ENCODE data around the gene MS4A6A. TPM values are rescaled to one million over a fixed set of nuclear protein-coding genes. Genes with fewer than 3 reads are reported as not detected.

MS4A6A gene, protein sequence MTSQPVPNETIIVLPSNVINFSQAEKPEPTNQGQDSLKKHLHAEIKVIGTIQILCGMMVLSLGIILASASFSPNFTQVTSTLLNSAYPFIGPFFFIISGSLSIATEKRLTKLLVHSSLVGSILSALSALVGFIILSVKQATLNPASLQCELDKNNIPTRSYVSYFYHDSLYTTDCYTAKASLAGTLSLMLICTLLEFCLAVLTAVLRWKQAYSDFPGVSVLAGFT
- total RNA-seq, result 0.40 and 0.65 TPM in 2 replicates

DNA sequence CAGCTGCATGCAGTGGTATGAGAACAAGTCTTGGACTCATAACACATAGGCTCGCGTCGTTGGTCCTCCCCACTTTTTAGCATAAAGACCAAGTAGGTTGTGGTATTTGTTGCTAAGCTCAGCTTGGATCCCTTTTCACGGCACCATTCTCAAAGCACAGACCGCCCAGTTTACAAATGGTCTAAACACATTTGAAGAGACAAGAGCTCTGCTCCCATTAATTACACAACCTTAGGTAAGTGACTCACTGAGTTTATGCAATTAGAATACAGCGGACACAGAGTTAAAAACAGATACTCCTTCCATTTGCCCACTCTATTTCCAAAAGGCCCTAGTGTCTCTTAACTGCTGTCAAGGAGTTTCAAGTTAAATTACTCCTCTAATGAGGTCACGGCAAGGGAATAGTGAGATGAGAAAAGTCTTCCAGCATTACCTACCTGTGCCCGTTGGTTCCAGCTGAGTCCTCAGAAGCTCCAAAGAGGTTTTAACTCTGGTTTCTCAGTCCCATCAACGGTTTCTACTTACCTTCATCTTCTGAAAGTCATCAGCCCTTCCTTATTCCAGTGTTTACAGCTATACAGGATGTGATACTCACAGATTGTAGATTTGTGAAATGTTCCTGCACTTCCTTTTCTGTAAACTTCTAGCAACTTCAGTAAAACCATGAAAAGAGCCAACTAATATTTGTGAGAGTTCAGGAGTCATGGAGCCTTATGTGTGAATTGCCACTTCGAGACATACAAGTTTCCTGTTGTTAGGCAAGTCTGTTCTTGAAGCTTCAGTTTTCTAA lies at the start of gene MS4A6A:
TSS of gene MS4A6A (minus strand) at position 543 of the 790 bp plus-strand sequence. CDS start 1,356 bp downstream, outside the sequence.

Small RNAs within 50 kb of the gene (small RNA-seq; reads per million reads assigned to genes)
- not detected for gene MIR6503

Other genes with a start within 250 kb of the MS4A6A start
- gene OOSP1, start 244.7 kb downstream of the MS4A6A start, total RNA-seq, result not detected in 2 replicates
- not detected in 2 replicates for gene OOSP4A, start 219.1 kb downstream of the MS4A6A start, total RNA-seq
- not detected in 2 replicates for gene OOSP4B, start 165.9 kb downstream of the MS4A6A start, total RNA-seq
- not detected in 2 replicates for gene OOSP2, start 142.7 kb downstream of the MS4A6A start, total RNA-seq
- not detected in 2 replicates for gene MS4A3, start 126.4 kb downstream of the MS4A6A start, total RNA-seq
- gene MS4A2, start 94.4 kb downstream of the MS4A6A start, total RNA-seq, result not detected in 2 replicates
- gene MS4A4E, start 60.1 kb upstream of the MS4A6A start, total RNA-seq, result not detected in 2 replicates
- not detected in 2 replicates for gene MS4A4A, start 97.6 kb upstream of the MS4A6A start, total RNA-seq
- not detected in 2 replicates for gene MS4A6E, start 144.2 kb upstream of the MS4A6A start, total RNA-seq
- gene MS4A7, start 195.4 kb upstream of the MS4A6A start, total RNA-seq, result not detected in 2 replicates
- not detected in 2 replicates for gene MS4A14, start 213.4 kb upstream of the MS4A6A start, total RNA-seq
- not detected in 2 replicates for gene MS4A5, start 246.5 kb upstream of the MS4A6A start, total RNA-seq